GM23338 (cell line): ENCODE measurements around the gene MAPKAPK2. TPM values are rescaled to one million over a fixed set of nuclear protein-coding genes. Genes with fewer than 3 reads are reported as not detected.
A peak's percentile ranks its signal among the peaks of the same experiment; 100 is the strongest.

ENCODE experiments used
- ATAC-seq: fragments of 200-7000 bp; cut with Tn5 transposase; 3 replicates; pipeline ENCODE4 v1.9.1; 2020
- DNase-seq: peaks from one replicate; pipeline ENCODE4 v3.0.0-alpha.2; 2015; ENCODE audit warnings: low spot score
- H2AFZ ChIP-seq: fragments of 200-600 bp; sonication (generic); 2 replicates; pipeline ENCODE4 v1.8.0; 2016; ENCODE audit warnings: antibody characterized with exemption, mild to moderate bottlenecking, moderate library complexity
- H3F3A ChIP-seq: fragments of 200-600 bp; sonication (generic); replicated peaks from 2 replicates; pipeline ENCODE4 v1.8.0; 2017; ENCODE audit warnings: antibody characterized with exemption, mixed run types, low read depth
- H3K27ac ChIP-seq: fragments of 200-600 bp; sonication (generic); 2 replicates; pipeline ENCODE4 v1.6.1; 2016; ENCODE audit warnings: low read depth
- H3K27me3 ChIP-seq: fragments of 200-600 bp; sonication (generic); 2 replicates; pipeline ENCODE4 v1.8.0; 2016; ENCODE audit warnings: mild to moderate bottlenecking, mixed run types, moderate library complexity; ENCODE audit not compliant: insufficient read depth
- H3K36me3 ChIP-seq: fragments of 200-600 bp; sonication (generic); 2 replicates; pipeline ENCODE4 v1.8.0; 2016; ENCODE audit warnings: mild to moderate bottlenecking; ENCODE audit not compliant: insufficient read depth
- H3K4me1 ChIP-seq: fragments of 200-600 bp; sonication (generic); 2 replicates; pipeline ENCODE4 v1.8.0; 2016; ENCODE audit warnings: mild to moderate bottlenecking, moderate library complexity; ENCODE audit not compliant: insufficient read depth
- H3K4me2 ChIP-seq: fragments of 200-600 bp; sonication (generic); 2 replicates; pipeline ENCODE4 v1.7.1; 2017; ENCODE audit warnings: mixed run types
- H3K4me3 ChIP-seq: fragments of 200-600 bp; sonication (generic); 2 replicates; pipeline ENCODE4 v1.6.1; 2016; ENCODE audit warnings: mixed run types
- H3K79me2 ChIP-seq: fragments of 200-600 bp; sonication (generic); replicated peaks from 2 replicates; pipeline ENCODE4 v1.8.0; 2017; ENCODE audit warnings: mild to moderate bottlenecking; ENCODE audit not compliant: insufficient read depth
- H3K9me2 ChIP-seq: fragments of 200-600 bp; sonication (generic); 2 replicates; pipeline ENCODE4 v1.8.0; 2017; ENCODE audit not compliant: insufficient read depth
- H4K20me1 ChIP-seq: fragments of 200-600 bp; sonication (generic); replicated peaks from 2 replicates; pipeline ENCODE4 v1.8.0; 2017; ENCODE audit warnings: mild to moderate bottlenecking; ENCODE audit not compliant: insufficient read depth
- H3K27ac Mint-ChIP-seq: 2 replicates; pipeline ENCODE4 v1.8.0; 2020; ENCODE audit warnings: inconsistent platforms, mild to moderate bottlenecking, moderate library complexity, mixed read lengths
- H3K27me3 Mint-ChIP-seq: 3 replicates; pipeline ENCODE4 v1.8.0; 2022; ENCODE audit warnings: low read depth, mild to moderate bottlenecking, moderate library complexity, mixed read lengths, inconsistent platforms; ENCODE audit not compliant: insufficient read depth, poor library complexity
- H3K36me3 Mint-ChIP-seq: 3 replicates; pipeline ENCODE4 v1.8.0; 2021; ENCODE audit warnings: low read depth, mild to moderate bottlenecking, inconsistent platforms, moderate library complexity, mixed read lengths
- H3K4me1 Mint-ChIP-seq: 3 replicates; pipeline ENCODE4 v1.8.0; 2020; ENCODE audit warnings: mild to moderate bottlenecking, inconsistent platforms, mixed read lengths
- H3K4me3 Mint-ChIP-seq: 3 replicates; pipeline ENCODE4 v1.8.0; 2021; ENCODE audit warnings: moderate library complexity, mild to moderate bottlenecking, inconsistent platforms, mixed read lengths
- H3K9me3 Mint-ChIP-seq: 3 replicates; pipeline ENCODE4 v1.8.0; 2020; ENCODE audit warnings: moderate library complexity, mild to moderate bottlenecking, inconsistent platforms, mixed read lengths
- CREB1 ChIP-seq: fragments of 250-450 bp; sonication (Bioruptor Pico); IDR thresholded peaks from 2 replicates; pipeline ENCODE4 v1.5.0; 2020; ENCODE audit warnings: low read depth, mild to moderate bottlenecking, moderate library complexity
- EZH2 ChIP-seq: fragments of 200-600 bp; sonication (generic); IDR thresholded peaks from one replicate; pipeline ENCODE4 v1.8.0; 2017; ENCODE audit warnings: antibody characterized with exemption, mild to moderate bottlenecking, low read depth; ENCODE audit not compliant: unreplicated experiment
- EZH2phosphoT487 ChIP-seq: fragments of 200-600 bp; sonication (generic); IDR thresholded peaks from one replicate; pipeline ENCODE4 v1.8.1; 2018; ENCODE audit warnings: antibody characterized with exemption; ENCODE audit not compliant: unreplicated experiment
- JUNB ChIP-seq: IDR thresholded peaks from one replicate; pipeline ENCODE4 v1.6.1; 2016; ENCODE audit warnings: antibody characterized with exemption; ENCODE audit not compliant: unreplicated experiment
- NANOG ChIP-seq: IDR thresholded peaks from 2 replicates; pipeline ENCODE4 v1.6.1; 2016; ENCODE audit warnings: antibody characterized with exemption, borderline replicate concordance
- POLR2AphosphoS5 ChIP-seq: IDR thresholded peaks from 2 replicates; pipeline ENCODE4 v1.6.1; 2016; ENCODE audit warnings: antibody characterized with exemption, low read depth
- REST ChIP-seq: IDR thresholded peaks from one replicate; pipeline ENCODE4 v1.6.1; 2018; ENCODE audit warnings: antibody characterized with exemption; ENCODE audit not compliant: unreplicated experiment
- STAT1 ChIP-seq: IDR thresholded peaks from one replicate; pipeline ENCODE4 v1.6.1; 2016; ENCODE audit warnings: antibody characterized with exemption; ENCODE audit not compliant: unreplicated experiment
- ZNF114 ChIP-seq: fragments of 250-450 bp; sonication (Bioruptor Pico); IDR thresholded peaks from 2 replicates; pipeline ENCODE4 v1.5.0; 2020; ENCODE audit warnings: mild to moderate bottlenecking, moderate library complexity
- ZNF331 ChIP-seq: fragments of 250-450 bp; sonication (Bioruptor Pico); IDR thresholded peaks from 2 replicates; pipeline ENCODE4 v1.5.0; 2020; ENCODE audit warnings: low read depth, mild to moderate bottlenecking, moderate library complexity
- polyA plus RNA-seq: library from polyadenylated mRNA; unstranded; fragments of >200 nt; fragmentation: Nextera tagmentation; extraction: Ambion mirVana; gene quantifications from 2 replicates; pipeline ENCODE4 v1.2.1, GENCODE V29; 2016
- total RNA-seq: library from RNA; depleted of rRNA; stranded (reverse); fragments of >200 nt; shearing (Covaris generic); gene quantifications from 2 replicates; pipeline ENCODE4 v1.2.3, GENCODE V29; 2014
- TF ChIP-seq, protein P1 (sequence below): IDR thresholded peaks from 2 replicates; pipeline ENCODE4 v1.6.1; 2016; ENCODE audit warnings: antibody characterized with exemption
- TF ChIP-seq, protein P2 (sequence below), 2 experiments: fragments of 200-600 bp in 1 of 2; sonication (generic) in 1 of 2; conservative IDR thresholded peaks; 2 replicates each; pipeline versions ENCODE4 v1.5.1 to v1.6.1; 2016 to 2017; ENCODE audit warnings: antibody characterized with exemption in 2 of 2, low read depth in 2 of 2, mild to moderate bottlenecking in 2 of 2, moderate library complexity in 1 of 2

The MAPKAPK2 gene
- total and polyA plus RNA-seq, 2 experiments from 2014 or later = 10.1 to 30.4 TPM

GRCh38 chr1:206772243-206772937 is 87.7 kb downstream of the MAPKAPK2 start, which contains the start of gene IL10:
IL10 (minus strand) TSS chr1:206772494; CDS start chr1:206772435, 59 bp downstream.
- Histone ChIP-seq H3K4me1 (peaks cover 16% of the 10 kb centered on the region; the same call in 1 of the 2 replicates), H3K27me3 (no peaks in the 10 kb centered on the region), H3F3A (no peaks in the 10 kb centered on the region), H2AFZ (peak within 1 kb of the TSS; percentile 43; the same call in 1 of the 2 replicates), H4K20me1 (no peaks in the 10 kb centered on the region), H3K9me2 (no peaks in the 10 kb centered on the region; the same call in 1 of the 2 replicates), H3K4me3 (no peak within 1 kb of the TSS), H3K27ac (no peak within 1 kb of the TSS), H3K4me2 (no peak within 1 kb of the TSS), H3K79me2 (no peaks in the 10 kb centered on the region), H3K36me3 (no peaks in the 10 kb centered on the region)
- TF ChIP-seq ZNF331 (CRISPR knock-in tag) (no peak), POLR2AphosphoS5 (no peak)
- no peaks in the 10 kb centered on the region for H3K9me3 Mint-ChIP-seq
- no peak within 1 kb of the TSS for H3K27ac Mint-ChIP-seq
- H3K4me3 Mint-ChIP-seq = no peak within 1 kb of the TSS
- peaks cover 10% of the 10 kb centered on the region for H3K27me3 Mint-ChIP-seq
- no peak for ATAC-seq
- no peaks in the 10 kb centered on the region for H3K36me3 Mint-ChIP-seq
- DNase-seq = no peak
- H3K4me1 Mint-ChIP-seq = peaks cover 28% of the 10 kb centered on the region

DNA sequence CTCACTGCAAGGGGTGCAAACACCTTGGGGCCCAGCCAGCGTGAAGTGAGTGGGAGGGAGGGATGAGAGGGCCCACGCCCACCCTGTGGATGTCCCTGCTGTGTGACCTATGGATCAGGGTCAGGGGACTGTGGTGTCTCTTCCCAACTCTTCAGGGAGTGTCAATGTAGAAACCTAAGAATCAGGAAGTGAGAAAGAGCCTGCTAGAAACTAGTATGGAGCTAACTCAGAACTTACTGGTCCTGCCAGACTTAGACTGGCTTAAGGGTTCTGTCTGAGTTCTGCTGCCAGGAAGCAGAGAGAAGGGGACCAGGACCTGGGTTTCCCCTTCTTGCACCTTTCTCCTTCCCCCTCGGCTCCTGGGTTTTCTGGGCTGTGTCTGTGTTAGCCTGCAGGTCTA is 89.4 kb downstream of the MAPKAPK2 start:
- H3K4me3 Mint-ChIP-seq = no peak overlapping the region
- TF ChIP-seq ZNF331 (CRISPR knock-in tag) (no peak), STAT1 (no peak), POLR2AphosphoS5 (no peak), EZH2 (no peak), CREB1 (no peak), EZH2phosphoT487 (no peak), NANOG (no peak), REST (no peak), JUNB (no peak), ZNF114 (CRISPR knock-in tag) (no peak)
- TF ChIP-seq, protein P1, sequence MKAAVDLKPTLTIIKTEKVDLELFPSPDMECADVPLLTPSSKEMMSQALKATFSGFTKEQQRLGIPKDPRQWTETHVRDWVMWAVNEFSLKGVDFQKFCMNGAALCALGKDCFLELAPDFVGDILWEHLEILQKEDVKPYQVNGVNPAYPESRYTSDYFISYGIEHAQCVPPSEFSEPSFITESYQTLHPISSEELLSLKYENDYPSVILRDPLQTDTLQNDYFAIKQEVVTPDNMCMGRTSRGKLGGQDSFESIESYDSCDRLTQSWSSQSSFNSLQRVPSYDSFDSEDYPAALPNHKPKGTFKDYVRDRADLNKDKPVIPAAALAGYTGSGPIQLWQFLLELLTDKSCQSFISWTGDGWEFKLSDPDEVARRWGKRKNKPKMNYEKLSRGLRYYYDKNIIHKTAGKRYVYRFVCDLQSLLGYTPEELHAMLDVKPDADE = no peak
- TF ChIP-seq, protein P2, sequence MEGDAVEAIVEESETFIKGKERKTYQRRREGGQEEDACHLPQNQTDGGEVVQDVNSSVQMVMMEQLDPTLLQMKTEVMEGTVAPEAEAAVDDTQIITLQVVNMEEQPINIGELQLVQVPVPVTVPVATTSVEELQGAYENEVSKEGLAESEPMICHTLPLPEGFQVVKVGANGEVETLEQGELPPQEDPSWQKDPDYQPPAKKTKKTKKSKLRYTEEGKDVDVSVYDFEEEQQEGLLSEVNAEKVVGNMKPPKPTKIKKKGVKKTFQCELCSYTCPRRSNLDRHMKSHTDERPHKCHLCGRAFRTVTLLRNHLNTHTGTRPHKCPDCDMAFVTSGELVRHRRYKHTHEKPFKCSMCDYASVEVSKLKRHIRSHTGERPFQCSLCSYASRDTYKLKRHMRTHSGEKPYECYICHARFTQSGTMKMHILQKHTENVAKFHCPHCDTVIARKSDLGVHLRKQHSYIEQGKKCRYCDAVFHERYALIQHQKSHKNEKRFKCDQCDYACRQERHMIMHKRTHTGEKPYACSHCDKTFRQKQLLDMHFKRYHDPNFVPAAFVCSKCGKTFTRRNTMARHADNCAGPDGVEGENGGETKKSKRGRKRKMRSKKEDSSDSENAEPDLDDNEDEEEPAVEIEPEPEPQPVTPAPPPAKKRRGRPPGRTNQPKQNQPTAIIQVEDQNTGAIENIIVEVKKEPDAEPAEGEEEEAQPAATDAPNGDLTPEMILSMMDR (conservative IDR thresholded peaks at IDR 0.05; ENCODE audit: low read depth in 2 of 2) = no peak

More for the DNA sequence above, 89.4 kb downstream of the MAPKAPK2 start:
- 0 out of 2 replicates have a peak, but pooled peaks cover 8% of the 10 kb centered on the region for H3K4me1 ChIP-seq
- H3F3A ChIP-seq = no peaks in the 10 kb centered on the region
- DNase-seq = no peak
- Mint-ChIP-seq H3K36me3 (no peaks in the 10 kb centered on the region), H3K9me3 (no peaks in the 10 kb centered on the region), H3K4me1 (peaks cover 22% of the 10 kb centered on the region), H3K27ac (no peak overlapping the region), H3K27me3 (peaks cover 7% of the 10 kb centered on the region)
- no peaks in the 10 kb centered on the region for H4K20me1 ChIP-seq
- H3K36me3 ChIP-seq = no peaks in the 10 kb centered on the region
- no peaks in the 10 kb centered on the region for H3K27me3 ChIP-seq
- H3K79me2 ChIP-seq = no peaks in the 10 kb centered on the region
- H2AFZ ChIP-seq = no peak overlapping the region
- H3K4me3 ChIP-seq = no peak overlapping the region
- no peak overlapping the region for H3K4me2 ChIP-seq
- no peak for ATAC-seq
- H3K27ac ChIP-seq = no peak overlapping the region
- H3K9me2 ChIP-seq = no peaks in the 10 kb centered on the region; the same call in 1 of the 2 replicates
